Measurements from ENCODE around the gene LZTR1. TPM values are rescaled to one million over a fixed set of nuclear protein-coding genes. Genes with fewer than 3 reads are reported as not detected.

Gene LZTR1
- total and polyA plus RNA-seq, 2 donors (not counting 3 experiments of a cell fraction or from before 2014, with no cell fraction given): 56.6 to 86.8 TPM

- intact Hi-C loops (cut with micrococcal nuclease): loop anchor here (1.0 to 2.0 kb wide), 2 partner anchors 31 to 43 kb away; partner anchors contain the start of genes P2RX6 and THAP7
- TF ChIP-seq JUN (IDR thresholded peaks at IDR 0.05; ENCODE audit: borderline replicate concordance, insufficient read depth, insufficient read length, low read depth) (no peak), MAX (IDR thresholded peaks at IDR 0.05; ENCODE audit: insufficient read depth, insufficient read length) (peak; percentile 66), POLR2A (IDR thresholded peaks at IDR 0.05; ENCODE audit: low read depth, low read length) (no peak)
- Histone ChIP-seq H3K36me3 (ENCODE audit: control insufficient read depth in 2 of 2, extremely low read depth in 1 of 2, insufficient read depth in 2 of 2, low read length in 2 of 2) (no peaks in the 10 kb centered on the region), H3K79me2 (ENCODE audit: control insufficient read depth, insufficient read depth, low read length) (no peaks in the 10 kb centered on the region), H3K4me1 (ENCODE audit: control insufficient read depth, extremely low read depth, insufficient read depth, low read length) (peaks cover 5% of the 10 kb centered on the region), H3K9ac (replicated peaks; ENCODE audit: extremely low read depth, insufficient read depth, low read length) (no peak within 1 kb of the TSS), H3K4me3 (replicated peaks in 1 of 3; ENCODE audit: insufficient read depth in 1 of 3, low read depth in 1 of 3, low read length in 3 of 3) (peak within 1 kb of the TSS in 2 of 3 experiments; percentile 37 to 55), H4K20me1 (replicated peaks; ENCODE audit: control insufficient read depth, extremely low read depth, insufficient read depth, low read length) (no peaks in the 10 kb centered on the region), H3K4me2 (ENCODE audit: insufficient read depth, low read length) (peak within 1 kb of the TSS; percentile 77), H3K27me3 (ENCODE audit: control insufficient read depth in 2 of 2, insufficient read depth in 2 of 2, low read length in 2 of 2) (no peaks in the 10 kb centered on the region), H2AFZ (ENCODE audit: low read depth, low read length) (peak within 1 kb of the TSS; percentile 100), H3K9me1 (replicated peaks; ENCODE audit: control insufficient read depth, extremely low read depth, insufficient read depth, low read length) (no peaks in the 10 kb centered on the region), H3K9me3 (replicated peaks; ENCODE audit: control insufficient read depth, insufficient read depth, low read length) (no peaks in the 10 kb centered on the region), H3K27ac (ENCODE audit: insufficient read depth, low read depth, low read length) (no peak within 1 kb of the TSS)
- dilution Hi-C loops (cut with MboI; ENCODE audit: extremely low pct_ligation_motif_present, low sequenced_read_pairs): no loop called here
- CTCF ChIA-PET: interaction anchor here (0.5 to 1.5 kb wide), 2 partner anchors 30 to 56 kb away, joined by 3 to 5 read pairs; no protein-coding TSS in a partner anchor
- peak; percentile 88 for DNase-seq (ENCODE audit: low read depth, low spot score)
- POLR2A ChIA-PET: no interaction called here
- FAIRE-seq: peak; percentile 86
- no TSS peak for BruUV-seq (replicated peaks)
Observed at GRCh38 chr22:21045585-21046294, 63.6 kb downstream of the LZTR1 start, which contains the start of gene LRRC74B. LRRC74B (plus strand) TSS chr22:21045946; CDS start chr22:21045987, 41 bp downstream.

GRCh38 chr22:21047035-21047661, 65.1 kb downstream of the LZTR1 start:
- H2AFZ ChIP-seq (ENCODE audit: low read depth, low read length): no peak overlapping the region
- dilution Hi-C loops (cut with MboI; ENCODE audit: extremely low pct_ligation_motif_present, low sequenced_read_pairs): no loop called here
- no TSS peak for BruUV-seq (replicated peaks)
- H3K79me2 ChIP-seq (ENCODE audit: control insufficient read depth, insufficient read depth, low read length): no peaks in the 10 kb centered on the region
- no peaks in the 10 kb centered on the region for H3K36me3 ChIP-seq (ENCODE audit: control insufficient read depth in 2 of 2, extremely low read depth in 1 of 2, insufficient read depth in 2 of 2, low read length in 2 of 2)
- no peaks in the 10 kb centered on the region for H3K9me3 ChIP-seq (replicated peaks; ENCODE audit: control insufficient read depth, insufficient read depth, low read length)
- POLR2A ChIA-PET: interaction anchor here (0.5 kb wide), 1 partner anchor 640 kb away, joined by 3 read pairs; no protein-coding TSS in a partner anchor
- no peak for TF ChIP-seq MYC (IDR thresholded peaks at IDR 0.05; ENCODE audit: low read depth, low read length)
- TF ChIP-seq FOS (IDR thresholded peaks at IDR 0.05; ENCODE audit: borderline replicate concordance, insufficient read depth, low read length): no peak
- no peak for TF ChIP-seq CTCF (IDR thresholded peaks at IDR 0.05; ENCODE audit: extremely low read depth in 1 of 2, insufficient read depth in 1 of 2, low read depth in 1 of 2, low read length in 2 of 2)
- TF ChIP-seq GATA2 (IDR thresholded peaks at IDR 0.05; ENCODE audit: insufficient read depth, insufficient read length, low read depth, low read length): no peak
- no peak for TF ChIP-seq EZH2 (IDR thresholded peaks at IDR 0.05; ENCODE audit: borderline replicate concordance, low read depth, low read length, severe bottlenecking)
- no peak for TF ChIP-seq MAX (IDR thresholded peaks at IDR 0.05; ENCODE audit: insufficient read depth, insufficient read length)
- TF ChIP-seq POLR2AphosphoS5 (IDR thresholded peaks at IDR 0.05; ENCODE audit: insufficient read depth, low read depth, low read length): no peak
- no peak for TF ChIP-seq POLR2A (IDR thresholded peaks at IDR 0.05; ENCODE audit: low read depth, low read length)
- no peak for TF ChIP-seq JUN (IDR thresholded peaks at IDR 0.05; ENCODE audit: borderline replicate concordance, insufficient read depth, insufficient read length, low read depth)
- no peak for FAIRE-seq
- no peak overlapping the region for H3K27ac ChIP-seq (ENCODE audit: insufficient read depth, low read depth, low read length)
- H3K4me1 ChIP-seq (ENCODE audit: control insufficient read depth, extremely low read depth, insufficient read depth, low read length): peaks cover 5% of the 10 kb centered on the region
- H3K9ac ChIP-seq (replicated peaks; ENCODE audit: extremely low read depth, insufficient read depth, low read length): no peak overlapping the region
- H3K27me3 ChIP-seq (ENCODE audit: control insufficient read depth in 2 of 2, insufficient read depth in 2 of 2, low read length in 2 of 2): no peaks in the 10 kb centered on the region
- no peak overlapping the region for H3K4me2 ChIP-seq (ENCODE audit: insufficient read depth, low read length)
- intact Hi-C loops (cut with micrococcal nuclease): no loop called here
- H3K4me3 ChIP-seq (replicated peaks in 1 of 3; ENCODE audit: insufficient read depth in 1 of 3, low read depth in 1 of 3, low read length in 3 of 3): no peak overlapping the region
- H4K20me1 ChIP-seq (replicated peaks; ENCODE audit: control insufficient read depth, extremely low read depth, insufficient read depth, low read length): no peaks in the 10 kb centered on the region
- no peak for DNase-seq (ENCODE audit: low read depth, low spot score)
- H3K9me1 ChIP-seq (replicated peaks; ENCODE audit: control insufficient read depth, extremely low read depth, insufficient read depth, low read length): no peaks in the 10 kb centered on the region
- CTCF ChIA-PET: interaction anchor here (0.6 to 1.3 kb wide), 4 partner anchors 24 to 161 kb away, joined by 3 read pairs; no protein-coding TSS in a partner anchor

Measured in endothelial cell of umbilical vein (primary cell).